HCT116 (cell line): ENCODE data around the gene PCMT1. TPM values are rescaled to one million over a fixed set of nuclear protein-coding genes. Genes with fewer than 3 reads are reported as not detected.

Experiments used
- ATAC-seq: fragments of 200-7000 bp; cut with Tn5 transposase; 2 replicates; pipeline ENCODE4 v1.9.1; 2020; ENCODE audit warnings: mild to moderate bottlenecking, moderate library complexity
- BruUV-seq: library from RNA; stranded (reverse); fragments of 400-500 nt; replicated peaks from 2 replicates; lab custom pipeline; 2021; lab: Mats Ljungman, UMichigan
- CTCF ChIA-PET: fragments of 300-600 bp; sonication (Branson Sonifier 250); formaldehyde crosslinking; loops from one replicate; lab custom pipeline; 2021; ENCODE audit warnings: antibody characterized with exemption; lab: Charles Lee
- POLR2A ChIA-PET: fragments of 300-600, 350-600 bp; sonication (Branson Sonifier 250); formaldehyde crosslinking; loops from one replicate; lab custom pipeline; 2021; ENCODE audit warnings: antibody characterized with exemption; lab: Charles Lee
- RAD21 ChIA-PET, 2 experiments: fragments of 300-600 bp; sonication (Branson Sonifier 250); formaldehyde crosslinking; loops; one replicate each; lab custom pipeline; 2023; ENCODE audit warnings: low total read pairs in 2 of 2; ENCODE audit not compliant: uncharacterized antibody in 2 of 2, unreplicated experiment in 2 of 2, low non-redundant PET in 1 of 2; lab: Charles Lee
- DNase-seq: peaks from one replicate; pipeline ENCODE4 v3.0.0-alpha.2; 2010; ENCODE audit warnings: low read depth, low spot score
- H2AFZ ChIP-seq: fragments of 200-600 bp; shearing (Covaris generic), sonication (generic); 2 replicates; pipeline ENCODE4 v1.6.1; 2017; ENCODE audit warnings: low read depth, mixed run types, mixed read lengths, antibody characterized with exemption, low read length; ENCODE audit not compliant: poor library complexity, severe bottlenecking
- H3K27ac ChIP-seq: 2 replicates; pipeline ENCODE4 v1.5.1; 2012; ENCODE audit warnings: low read depth, low read length
- H3K27me3 ChIP-seq: fragments of 200-600 bp; sonication (generic); 2 replicates; pipeline ENCODE4 v1.6.1; 2016; ENCODE audit warnings: mixed run types, low read length, mixed read lengths; ENCODE audit not compliant: insufficient read depth
- H3K36me3 ChIP-seq, 2 experiments: fragments of 200-500 bp in 1 of 2; fragments of 200-600 bp in 1 of 2; sonication (Bioruptor generic) in 1 of 2; sonication (generic) in 1 of 2; 2 replicates each; pipeline versions ENCODE4 v1.5.1 to v1.6.1; 2014 to 2016; ENCODE audit warnings: low read length in 2 of 2, inconsistent platforms in 1 of 2, mixed read lengths in 1 of 2, mixed run types in 1 of 2; ENCODE audit not compliant: insufficient read depth in 2 of 2, control insufficient read depth in 1 of 2
- H3K4me1 ChIP-seq, 2 experiments: fragments of 200-600 bp in 1 of 2; sonication (generic) in 1 of 2; 2 replicates each; pipeline versions ENCODE4 v1.5.1 to v1.6.1; 2012 to 2017; ENCODE audit warnings: low read length in 2 of 2, inconsistent platforms in 1 of 2, mild to moderate bottlenecking in 1 of 2, mixed read lengths in 1 of 2, mixed run types in 1 of 2, moderate library complexity in 1 of 2; ENCODE audit not compliant: insufficient read depth in 2 of 2, control insufficient read depth in 1 of 2
- H3K4me2 ChIP-seq: fragments of 200-600 bp; sonication (generic); 2 replicates; pipeline ENCODE4 v1.6.1; 2017; ENCODE audit warnings: mixed run types, low read length, mixed read lengths
- H3K4me3 ChIP-seq, 2 experiments: fragments of 200-600 bp in 1 of 2; sonication (generic) in 1 of 2; replicated peaks in 1 of 2; 2 replicates each; pipeline ENCODE4 v1.5.1; 2011 to 2016; ENCODE audit warnings: low read length in 2 of 2, control low read depth in 1 of 2, low read depth in 1 of 2, mild to moderate bottlenecking in 1 of 2, mixed read lengths in 1 of 2, mixed run types in 1 of 2
- H3K79me2 ChIP-seq: fragments of 200-600 bp; sonication (generic); 2 replicates; pipeline ENCODE4 v1.6.1; 2017; ENCODE audit warnings: mild to moderate bottlenecking, mixed run types, low read length, moderate library complexity, mixed read lengths; ENCODE audit not compliant: insufficient read depth
- H3K9ac ChIP-seq: fragments of 200-600 bp; sonication (generic); 2 replicates; pipeline ENCODE4 v1.6.1; 2016; ENCODE audit warnings: low read length, mixed read lengths
- H3K9me2 ChIP-seq: fragments of 200-600 bp; sonication (generic), shearing (Covaris generic); 2 replicates; pipeline ENCODE4 v1.6.1; 2017; ENCODE audit warnings: mixed run types, mild to moderate bottlenecking, moderate library complexity; ENCODE audit not compliant: insufficient read depth
- H3K9me3 ChIP-seq, 2 experiments: fragments of 200-500 bp in 1 of 2; fragments of 200-600 bp in 1 of 2; sonication (Bioruptor generic) in 1 of 2; sonication (generic) in 1 of 2; 2 replicates each; pipeline ENCODE4 v1.6.1; 2014 to 2017; ENCODE audit warnings: low read length in 2 of 2, mixed read lengths in 2 of 2, inconsistent platforms in 1 of 2, low read depth in 1 of 2, mild to moderate bottlenecking in 1 of 2, mixed run types in 1 of 2, moderate library complexity in 1 of 2; ENCODE audit not compliant: control insufficient read depth in 1 of 2, insufficient read depth in 1 of 2
- H4K20me1 ChIP-seq: fragments of 200-600 bp; sonication (generic), shearing (Covaris generic); 2 replicates; pipeline ENCODE4 v1.6.1; 2017; ENCODE audit warnings: mixed run types, mild to moderate bottlenecking, moderate library complexity; ENCODE audit not compliant: insufficient read depth
- EGR1 ChIP-seq: IDR thresholded peaks from 2 replicates; pipeline ENCODE4 v1.6.1; 2012; ENCODE audit warnings: low read depth
- ELF1 ChIP-seq: IDR thresholded peaks from 2 replicates; pipeline ENCODE4 v1.6.1; 2012; ENCODE audit warnings: low read depth, borderline replicate concordance
- JUND ChIP-seq: IDR thresholded peaks from 2 replicates; pipeline ENCODE4 v1.6.1; 2012
- POLR2A ChIP-seq: IDR thresholded peaks from 2 replicates; pipeline ENCODE4 v1.7.0; 2011; ENCODE audit warnings: borderline replicate concordance; ENCODE audit not compliant: insufficient read depth, insufficient read length; ENCODE audit errors: extremely low read depth
- RAD21 ChIP-seq: IDR thresholded peaks from 2 replicates; pipeline ENCODE4 v1.6.1; 2012; ENCODE audit warnings: low read depth, mild to moderate bottlenecking
- YY1 ChIP-seq: IDR thresholded peaks from 2 replicates; pipeline ENCODE4 v1.6.1; 2011; ENCODE audit warnings: low read length, low read depth, moderate library complexity, mild to moderate bottlenecking; ENCODE audit not compliant: insufficient replicate concordance; ENCODE audit errors: extremely low read depth
- ZNF274 ChIP-seq: fragments of 200-500 bp; sonication (Bioruptor generic); IDR thresholded peaks from 2 replicates; pipeline ENCODE4 v1.6.1; 2014; ENCODE audit warnings: mild to moderate bottlenecking, low read depth, low read length, inconsistent platforms
- intact Hi-C: fragments of 100-400 bp; cut with micrococcal nuclease; formaldehyde crosslinking; loops from 2 replicates; pipeline ENCODE4 v1.10.0; 2022
- total RNA-seq: library from RNA; stranded (reverse); gene quantifications from one replicate; pipeline ENCODE4 v1.2.1, GENCODE V29; 2021; ENCODE audit not compliant: unreplicated experiment
- TF ChIP-seq, protein P1 (sequence below): IDR thresholded peaks from 2 replicates; pipeline ENCODE4 v1.6.1; 2012; ENCODE audit warnings: low read depth

The PCMT1 gene
- total RNA-seq, 1 experiment from 2014 or later, result 86.9 TPM

DNA sequence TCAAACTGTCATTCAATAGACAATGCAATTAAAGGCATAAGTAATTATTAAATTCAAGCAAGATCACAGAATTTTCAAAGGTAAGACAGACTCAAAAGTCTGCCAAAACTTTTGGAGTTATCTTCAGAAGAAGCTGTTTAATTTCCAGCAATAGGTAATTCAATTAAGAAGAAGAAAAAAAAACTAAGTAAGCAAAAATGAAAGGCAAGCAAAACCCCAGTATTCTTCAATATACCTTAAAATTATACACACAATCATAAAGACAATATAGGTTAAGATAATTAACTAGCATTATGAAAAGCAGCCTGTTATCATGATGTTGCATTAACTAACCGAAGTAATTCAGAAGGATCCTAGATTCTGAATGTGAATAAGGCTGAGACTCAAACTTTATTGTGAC lies 35.1 kb upstream of the PCMT1 start:
- Histone ChIP-seq H3K4me3 (no peak overlapping the region), H3K4me2 (no peak overlapping the region), H2AFZ (no peak overlapping the region), H3K4me1 (peaks cover 4 to 19% of the 10 kb centered on the region in 2 experiments; a peak in 3 of 4 replicates), H3K27ac (no peak overlapping the region), H3K9me3 (no peaks in the 10 kb centered on the region), H3K36me3 (no peaks in the 10 kb centered on the region), H3K9me2 (no peaks in the 10 kb centered on the region), H3K27me3 (no peaks in the 10 kb centered on the region), H3K79me2 (peaks cover 89% of the 10 kb centered on the region), H4K20me1 (peaks cover 13% of the 10 kb centered on the region; the same call in 1 of the 2 replicates), H3K9ac (no peak overlapping the region)
- ATAC-seq (no peak), DNase-seq (no peak)
- ChIA-PET CTCF (no interaction called here), POLR2A (no interaction called here), RAD21 (no interaction called here)
- no peak for TF ChIP-seq EGR1
- TF ChIP-seq, protein P1, sequence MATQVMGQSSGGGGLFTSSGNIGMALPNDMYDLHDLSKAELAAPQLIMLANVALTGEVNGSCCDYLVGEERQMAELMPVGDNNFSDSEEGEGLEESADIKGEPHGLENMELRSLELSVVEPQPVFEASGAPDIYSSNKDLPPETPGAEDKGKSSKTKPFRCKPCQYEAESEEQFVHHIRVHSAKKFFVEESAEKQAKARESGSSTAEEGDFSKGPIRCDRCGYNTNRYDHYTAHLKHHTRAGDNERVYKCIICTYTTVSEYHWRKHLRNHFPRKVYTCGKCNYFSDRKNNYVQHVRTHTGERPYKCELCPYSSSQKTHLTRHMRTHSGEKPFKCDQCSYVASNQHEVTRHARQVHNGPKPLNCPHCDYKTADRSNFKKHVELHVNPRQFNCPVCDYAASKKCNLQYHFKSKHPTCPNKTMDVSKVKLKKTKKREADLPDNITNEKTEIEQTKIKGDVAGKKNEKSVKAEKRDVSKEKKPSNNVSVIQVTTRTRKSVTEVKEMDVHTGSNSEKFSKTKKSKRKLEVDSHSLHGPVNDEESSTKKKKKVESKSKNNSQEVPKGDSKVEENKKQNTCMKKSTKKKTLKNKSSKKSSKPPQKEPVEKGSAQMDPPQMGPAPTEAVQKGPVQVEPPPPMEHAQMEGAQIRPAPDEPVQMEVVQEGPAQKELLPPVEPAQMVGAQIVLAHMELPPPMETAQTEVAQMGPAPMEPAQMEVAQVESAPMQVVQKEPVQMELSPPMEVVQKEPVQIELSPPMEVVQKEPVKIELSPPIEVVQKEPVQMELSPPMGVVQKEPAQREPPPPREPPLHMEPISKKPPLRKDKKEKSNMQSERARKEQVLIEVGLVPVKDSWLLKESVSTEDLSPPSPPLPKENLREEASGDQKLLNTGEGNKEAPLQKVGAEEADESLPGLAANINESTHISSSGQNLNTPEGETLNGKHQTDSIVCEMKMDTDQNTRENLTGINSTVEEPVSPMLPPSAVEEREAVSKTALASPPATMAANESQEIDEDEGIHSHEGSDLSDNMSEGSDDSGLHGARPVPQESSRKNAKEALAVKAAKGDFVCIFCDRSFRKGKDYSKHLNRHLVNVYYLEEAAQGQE, result no peak
- no peak for TF ChIP-seq JUND
- TF ChIP-seq RAD21, result no peak
- TF ChIP-seq ZNF274, result no peak
- no peak for TF ChIP-seq YY1
- TF ChIP-seq POLR2A, result no peak
- no peak for TF ChIP-seq ELF1
- intact Hi-C loops, result no loop called here
- BruUV-seq, result no TSS peak
